KMS-11 (cell line): ENCODE measurements around the gene SLC22A14.

Experiments used
- H2AFZ ChIP-seq: fragments of 200-600 bp; sonication (generic); 2 replicates; pipeline ENCODE4 v1.6.1; 2016; ENCODE audit warnings: antibody characterized with exemption, mixed run types, low read depth
- H3K27ac ChIP-seq: fragments of 200-600 bp; sonication (generic); 2 replicates; pipeline ENCODE4 v1.6.1; 2016; ENCODE audit warnings: mild to moderate bottlenecking, mixed run types
- H3K27me3 ChIP-seq: fragments of 200-600 bp; sonication (generic); 2 replicates; pipeline ENCODE4 v1.6.1; 2017; ENCODE audit warnings: mild to moderate bottlenecking, low read depth, mixed run types, moderate library complexity; ENCODE audit not compliant: insufficient read depth
- H3K36me3 ChIP-seq: fragments of 200-600 bp; sonication (generic); 2 replicates; pipeline ENCODE4 v1.6.1; 2017; ENCODE audit warnings: mild to moderate bottlenecking, mixed run types; ENCODE audit not compliant: insufficient read depth
- H3K4me1 ChIP-seq: fragments of 200-600 bp; sonication (generic); 2 replicates; pipeline ENCODE4 v1.6.1; 2016; ENCODE audit warnings: mild to moderate bottlenecking, low read depth, mixed run types; ENCODE audit not compliant: poor library complexity, severe bottlenecking
- H3K4me2 ChIP-seq: fragments of 200-600 bp; sonication (generic); 2 replicates; pipeline ENCODE4 v1.7.0; 2016; ENCODE audit warnings: mild to moderate bottlenecking, mixed run types
- H3K4me3 ChIP-seq: fragments of 200-600 bp; sonication (generic); IDR thresholded peaks from 2 replicates; pipeline ENCODE4 v1.6.1; 2017; ENCODE audit warnings: low read depth, low read length, mixed read lengths; ENCODE audit not compliant: insufficient read depth
- H3K79me2 ChIP-seq: fragments of 200-600 bp; sonication (generic); 2 replicates; pipeline ENCODE4 v1.6.1; 2016; ENCODE audit warnings: low read depth, mixed run types; ENCODE audit not compliant: insufficient read depth
- H3K9ac ChIP-seq: fragments of 200-600 bp; sonication (generic); 2 replicates; pipeline ENCODE4 v1.6.1; 2016; ENCODE audit warnings: mild to moderate bottlenecking, mixed run types
- H4K20me1 ChIP-seq: fragments of 200-600 bp; sonication (generic); 2 replicates; pipeline ENCODE4 v1.6.1; 2016; ENCODE audit warnings: mild to moderate bottlenecking, mixed run types; ENCODE audit not compliant: insufficient read depth
- TF ChIP-seq, protein P1 (sequence below): fragments of 200-600 bp; sonication (generic); conservative IDR thresholded peaks from 2 replicates; pipeline ENCODE4 v1.6.1; 2017; ENCODE audit warnings: low read depth, mild to moderate bottlenecking, antibody characterized with exemption, low read length, moderate library complexity, mixed read lengths

SLC22A14 gene

DNA sequence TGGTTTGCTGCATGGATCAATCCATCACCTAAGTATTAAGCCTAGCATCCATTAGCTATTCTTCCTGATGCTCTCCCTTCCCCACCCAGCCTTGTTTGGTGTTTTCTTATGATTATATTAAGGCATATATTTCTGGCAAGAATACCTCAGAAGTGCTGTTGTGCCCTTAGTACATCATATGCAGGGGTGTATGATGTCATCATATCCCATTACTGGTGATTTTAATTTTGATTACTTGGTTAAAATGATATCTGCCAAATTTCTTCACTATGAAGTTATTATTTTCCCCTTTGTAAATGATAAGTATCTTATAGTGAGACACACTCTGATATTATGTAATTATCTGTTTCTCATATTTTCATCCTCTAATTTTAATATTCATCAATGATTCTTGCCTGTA is 15.4 kb downstream of the SLC22A14 start:
- no peaks in the 10 kb centered on the region for H4K20me1 ChIP-seq
- H2AFZ ChIP-seq, result no peak overlapping the region
- H3K36me3 ChIP-seq, result no peaks in the 10 kb centered on the region
- no peaks in the 10 kb centered on the region for H3K27me3 ChIP-seq
- TF ChIP-seq, protein P1, sequence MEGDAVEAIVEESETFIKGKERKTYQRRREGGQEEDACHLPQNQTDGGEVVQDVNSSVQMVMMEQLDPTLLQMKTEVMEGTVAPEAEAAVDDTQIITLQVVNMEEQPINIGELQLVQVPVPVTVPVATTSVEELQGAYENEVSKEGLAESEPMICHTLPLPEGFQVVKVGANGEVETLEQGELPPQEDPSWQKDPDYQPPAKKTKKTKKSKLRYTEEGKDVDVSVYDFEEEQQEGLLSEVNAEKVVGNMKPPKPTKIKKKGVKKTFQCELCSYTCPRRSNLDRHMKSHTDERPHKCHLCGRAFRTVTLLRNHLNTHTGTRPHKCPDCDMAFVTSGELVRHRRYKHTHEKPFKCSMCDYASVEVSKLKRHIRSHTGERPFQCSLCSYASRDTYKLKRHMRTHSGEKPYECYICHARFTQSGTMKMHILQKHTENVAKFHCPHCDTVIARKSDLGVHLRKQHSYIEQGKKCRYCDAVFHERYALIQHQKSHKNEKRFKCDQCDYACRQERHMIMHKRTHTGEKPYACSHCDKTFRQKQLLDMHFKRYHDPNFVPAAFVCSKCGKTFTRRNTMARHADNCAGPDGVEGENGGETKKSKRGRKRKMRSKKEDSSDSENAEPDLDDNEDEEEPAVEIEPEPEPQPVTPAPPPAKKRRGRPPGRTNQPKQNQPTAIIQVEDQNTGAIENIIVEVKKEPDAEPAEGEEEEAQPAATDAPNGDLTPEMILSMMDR, result no peak
- no peak overlapping the region for H3K4me2 ChIP-seq
- no peak overlapping the region for H3K9ac ChIP-seq
- H3K79me2 ChIP-seq, result no peaks in the 10 kb centered on the region
- no peaks in the 10 kb centered on the region for H3K4me1 ChIP-seq
- H3K27ac ChIP-seq, result no peak overlapping the region
- H3K4me3 ChIP-seq, result no peak overlapping the region

DNA sequence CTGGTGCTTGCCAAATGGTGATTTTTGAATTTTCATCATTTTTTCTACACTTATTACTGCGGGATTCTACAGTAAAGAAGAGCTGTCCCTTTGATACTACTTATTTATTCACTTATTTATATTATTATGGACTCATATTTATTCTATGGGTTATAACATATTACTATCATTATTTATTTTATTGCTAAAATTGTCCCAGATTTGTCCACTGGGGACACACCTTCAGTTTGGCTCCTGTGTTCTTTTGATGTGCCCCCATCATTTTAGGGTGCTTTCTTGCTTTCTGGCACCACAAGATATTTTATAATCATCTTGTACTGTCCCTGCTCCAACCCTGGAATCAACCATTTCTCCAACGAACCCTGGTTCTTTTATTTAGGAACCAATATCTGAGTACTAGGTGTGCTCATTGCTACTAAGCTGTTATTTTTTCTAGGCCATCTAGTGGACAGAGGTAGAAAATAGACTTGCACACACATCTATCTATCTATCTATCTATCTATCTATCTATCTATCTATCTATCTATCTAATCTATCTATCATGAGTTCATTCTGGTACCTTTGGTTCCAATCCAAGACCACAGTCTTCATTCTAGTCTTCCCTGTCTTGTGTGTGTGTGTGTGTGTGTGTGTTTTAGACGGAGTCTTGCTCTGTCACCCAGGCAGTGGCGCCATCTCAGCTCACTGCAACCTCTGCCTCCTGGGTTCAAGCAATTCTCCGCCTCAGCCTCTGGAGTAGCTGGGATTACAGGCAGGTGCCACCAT is 16.0 kb downstream of the SLC22A14 start:
- TF ChIP-seq, protein P1, result peak; percentile 60
- Histone ChIP-seq H2AFZ (no peak overlapping the region), H3K27ac (no peak overlapping the region), H4K20me1 (no peaks in the 10 kb centered on the region), H3K79me2 (no peaks in the 10 kb centered on the region), H3K27me3 (no peaks in the 10 kb centered on the region), H3K4me3 (no peak overlapping the region), H3K4me1 (no peaks in the 10 kb centered on the region), H3K4me2 (no peak overlapping the region), H3K36me3 (no peaks in the 10 kb centered on the region), H3K9ac (no peak overlapping the region)

GRCh38 chr3:38306941-38307340 is 24.8 kb downstream of the SLC22A14 start:
- no peaks in the 10 kb centered on the region for H3K36me3 ChIP-seq
- no peak overlapping the region for H3K27ac ChIP-seq
- H2AFZ ChIP-seq, result no peak overlapping the region
- no peak overlapping the region for H3K4me2 ChIP-seq
- TF ChIP-seq, protein P1, result no peak
- H3K27me3 ChIP-seq, result no peaks in the 10 kb centered on the region
- no peaks in the 10 kb centered on the region for H4K20me1 ChIP-seq
- no peaks in the 10 kb centered on the region for H3K4me1 ChIP-seq
- no peak overlapping the region for H3K4me3 ChIP-seq
- H3K9ac ChIP-seq, result no peak overlapping the region
- no peaks in the 10 kb centered on the region for H3K79me2 ChIP-seq

GRCh38 chr3:38307599-38307998 is 25.5 kb downstream of the SLC22A14 start:
- Histone ChIP-seq H3K27me3 (no peaks in the 10 kb centered on the region), H3K9ac (no peak overlapping the region), H3K4me1 (no peaks in the 10 kb centered on the region), H3K4me2 (no peak overlapping the region), H3K79me2 (no peaks in the 10 kb centered on the region), H4K20me1 (no peaks in the 10 kb centered on the region), H3K4me3 (no peak overlapping the region), H3K27ac (no peak overlapping the region), H2AFZ (no peak overlapping the region), H3K36me3 (no peaks in the 10 kb centered on the region)
- TF ChIP-seq, protein P1, result no peak
